Muscle layer of duodenum (tissue), 2 donors: ENCODE data around the gene SOCS2.

Source experiments
- H3K27ac ChIP-seq: one replicate; pipeline ENCODE4 v1.7.0; 2013; ENCODE audit warnings: mild to moderate bottlenecking, low read length
- H3K27me3 ChIP-seq: one replicate; pipeline ENCODE4 v1.7.0; 2013; ENCODE audit warnings: low read depth, mild to moderate bottlenecking, control low read depth, low read length
- H3K36me3 ChIP-seq, 2 donors: one replicate each; pipeline ENCODE4 v1.7.0; 2013; ENCODE audit warnings: low read length in 2 of 2, control low read depth in 1 of 2, mild to moderate bottlenecking in 1 of 2; ENCODE audit not compliant: insufficient read depth in 2 of 2, control insufficient read depth in 1 of 2
- H3K4me1 ChIP-seq, 2 donors: one replicate each; pipeline ENCODE4 v1.7.0; 2013; ENCODE audit warnings: low read length in 2 of 2, mild to moderate bottlenecking in 2 of 2, control low read depth in 1 of 2, moderate library complexity in 1 of 2; ENCODE audit not compliant: insufficient read depth in 2 of 2, control insufficient read depth in 1 of 2
- H3K4me3 ChIP-seq, 2 donors: one replicate each; pipeline ENCODE4 v1.7.0; 2013; ENCODE audit warnings: low read length in 2 of 2, low read depth in 1 of 2, mild to moderate bottlenecking in 1 of 2
- H3K9me3 ChIP-seq, 2 donors: one replicate each; pipeline ENCODE4 v1.7.0; 2013; ENCODE audit warnings: low read length in 2 of 2, control low read depth in 1 of 2, mild to moderate bottlenecking in 1 of 2; ENCODE audit not compliant: control insufficient read depth in 1 of 2
- donor health status: healthy.

Gene SOCS2

DNA sequence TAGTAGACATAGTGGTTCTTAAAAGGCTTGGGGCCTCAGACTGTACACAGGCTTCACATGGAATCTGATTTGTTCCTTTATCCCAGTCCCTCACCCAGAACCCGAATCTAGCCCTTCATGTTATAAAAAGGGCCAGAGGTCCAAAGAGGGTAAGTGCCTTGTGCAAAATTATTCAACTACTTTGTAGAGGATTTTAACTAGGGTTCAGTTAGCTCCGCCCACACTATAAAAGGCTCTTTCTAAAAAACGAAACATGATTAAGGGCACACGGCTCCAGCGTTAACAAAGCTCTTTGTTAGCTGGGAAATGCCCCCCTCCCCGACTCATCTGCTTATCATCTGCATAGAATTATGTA, 3.2 kb upstream of the SOCS2 start:
- Histone ChIP-seq H3K27me3 (no peaks in the 10 kb centered on the region), H3K9me3 (no peaks in the 10 kb centered on the region), H3K27ac (no peak overlapping the region), H3K4me1 (no peaks in the 10 kb centered on the region), H3K4me3 (peak overlapping the region; percentile 87), H3K36me3 (peaks cover 0 to 13% of the 10 kb centered on the region in 2 donors)

GRCh38 chr12:93569656-93570551, 2.6 kb upstream of the SOCS2 start:
- Histone ChIP-seq H3K36me3 (peaks cover 1 to 13% of the 10 kb centered on the region in 2 donors), H3K27ac (peak overlapping the region; percentile 86), H3K27me3 (no peaks in the 10 kb centered on the region), H3K9me3 (no peaks in the 10 kb centered on the region), H3K4me1 (no peaks in the 10 kb centered on the region), H3K4me3 (peak overlapping the region; percentile 87)

GRCh38 chr12:93570552-93571364, 1.7 kb upstream of the SOCS2 start:
- peak overlapping the region; percentile 86 for H3K27ac ChIP-seq
- peaks cover 7 to 10% of the 10 kb centered on the region in 2 donors for H3K36me3 ChIP-seq
- no peaks in the 10 kb centered on the region for H3K9me3 ChIP-seq
- H3K27me3 ChIP-seq, result no peaks in the 10 kb centered on the region
- peak overlapping the region; percentile 87 for H3K4me3 ChIP-seq
- H3K4me1 ChIP-seq, result peaks cover 0 to 8% of the 10 kb centered on the region in 2 donors

DNA sequence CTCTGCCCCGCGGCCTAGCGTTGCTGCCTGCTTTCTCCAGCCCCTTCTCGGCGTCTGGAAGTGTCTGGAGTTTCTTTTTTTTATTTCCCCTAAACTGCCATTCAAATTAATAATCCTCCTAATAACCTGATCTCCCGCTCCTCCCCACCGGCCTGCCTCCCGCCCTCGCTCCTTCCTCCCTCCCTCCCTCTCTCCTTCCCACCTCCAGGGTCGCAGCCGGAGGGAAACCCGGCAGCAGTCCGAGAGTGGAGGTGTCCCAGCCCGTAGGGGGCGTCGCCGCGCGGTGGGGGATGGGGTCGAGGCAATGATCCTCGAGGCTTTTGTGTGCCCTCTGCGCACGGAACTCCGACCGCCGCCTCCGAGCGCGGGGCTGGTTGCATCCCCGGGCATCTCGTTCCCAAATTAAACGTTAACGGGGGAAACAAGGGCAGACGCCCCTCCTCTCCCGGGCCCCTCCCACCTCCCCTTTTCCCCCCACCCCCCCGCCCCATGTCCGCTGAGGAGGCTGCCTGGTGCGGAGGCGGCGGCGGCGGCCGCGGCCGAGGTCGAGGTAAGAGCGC, 1.0 kb upstream of the SOCS2 start:
- H3K27me3 ChIP-seq, result no peaks in the 10 kb centered on the region
- H3K36me3 ChIP-seq, result peaks cover 4 to 15% of the 10 kb centered on the region in 2 donors
- no peaks in the 10 kb centered on the region for H3K9me3 ChIP-seq
- peak overlapping the region; percentile 87 for H3K4me3 ChIP-seq
- peak overlapping the region; percentile 86 for H3K27ac ChIP-seq
- H3K4me1 ChIP-seq, result peaks cover 0 to 10% of the 10 kb centered on the region in 2 donors

DNA sequence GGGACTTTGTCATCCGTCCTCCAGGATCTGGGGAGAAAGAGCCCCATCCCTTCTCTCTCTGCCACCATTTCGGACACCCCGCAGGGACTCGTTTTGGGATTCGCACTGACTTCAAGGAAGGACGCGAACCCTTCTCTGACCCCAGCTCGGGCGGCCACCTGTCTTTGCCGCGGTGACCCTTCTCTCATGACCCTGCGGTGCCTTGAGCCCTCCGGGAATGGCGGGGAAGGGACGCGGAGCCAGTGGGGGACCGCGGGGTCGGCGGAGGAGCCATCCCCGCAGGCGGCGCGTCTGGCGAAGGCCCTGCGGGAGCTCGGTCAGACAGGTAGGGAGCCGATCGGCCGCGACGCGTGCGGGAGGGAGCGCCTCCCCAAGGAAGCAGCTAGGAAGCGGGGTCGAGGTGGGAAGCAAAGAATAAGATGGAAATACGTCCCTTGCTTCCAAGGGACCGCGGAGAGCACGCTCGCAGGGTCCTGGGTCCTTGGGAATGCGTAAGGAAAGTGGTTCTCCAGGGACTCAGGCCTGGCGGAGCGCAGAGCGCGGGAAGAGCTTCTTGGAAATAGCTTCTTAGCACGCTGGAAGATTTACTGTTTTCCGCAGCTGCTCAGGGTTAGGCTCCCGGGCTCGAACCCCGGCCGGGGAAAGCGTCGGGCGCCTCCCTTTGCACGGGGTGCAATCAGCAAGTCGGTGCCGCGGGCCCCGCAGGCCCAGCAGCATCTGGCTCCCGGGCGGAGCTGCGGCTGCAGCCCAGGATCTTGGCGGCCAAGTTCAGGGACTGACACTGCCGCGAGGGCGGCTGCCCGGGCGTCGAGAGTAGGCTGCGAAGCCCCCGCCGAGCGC, 457 bp downstream of the SOCS2 start:
- H3K27me3 ChIP-seq, result no peaks in the 10 kb centered on the region
- H3K9me3 ChIP-seq, result no peaks in the 10 kb centered on the region
- H3K4me1 ChIP-seq, result peaks cover 0 to 10% of the 10 kb centered on the region in 2 donors
- peak overlapping the region; percentile 83 to 87 for H3K4me3 ChIP-seq
- H3K27ac ChIP-seq, result peak overlapping the region; percentile 80
- peaks cover 0 to 15% of the 10 kb centered on the region in 2 donors for H3K36me3 ChIP-seq

- Histone ChIP-seq H3K27me3 (no peaks in the 10 kb centered on the region), H3K36me3 (peaks cover 0 to 15% of the 10 kb centered on the region in 2 donors), H3K27ac (peak overlapping the region; percentile 80)
Observed at GRCh38 chr12:93573552-93574223, 1.2 kb downstream of the SOCS2 start.

GRCh38 chr12:93577222-93577621, 4.7 kb downstream of the SOCS2 start:
- Histone ChIP-seq H3K27ac (no peak overlapping the region), H3K36me3 (peaks cover 3 to 20% of the 10 kb centered on the region in 2 donors)

More at GRCh38 chr12:93573552-93574223, 1.2 kb downstream of the SOCS2 start:
- H3K4me1 ChIP-seq, result peaks cover 0 to 10% of the 10 kb centered on the region in 2 donors
- H3K9me3 ChIP-seq, result no peaks in the 10 kb centered on the region
- H3K4me3 ChIP-seq, result peak overlapping the region; percentile 83 to 87

DNA sequence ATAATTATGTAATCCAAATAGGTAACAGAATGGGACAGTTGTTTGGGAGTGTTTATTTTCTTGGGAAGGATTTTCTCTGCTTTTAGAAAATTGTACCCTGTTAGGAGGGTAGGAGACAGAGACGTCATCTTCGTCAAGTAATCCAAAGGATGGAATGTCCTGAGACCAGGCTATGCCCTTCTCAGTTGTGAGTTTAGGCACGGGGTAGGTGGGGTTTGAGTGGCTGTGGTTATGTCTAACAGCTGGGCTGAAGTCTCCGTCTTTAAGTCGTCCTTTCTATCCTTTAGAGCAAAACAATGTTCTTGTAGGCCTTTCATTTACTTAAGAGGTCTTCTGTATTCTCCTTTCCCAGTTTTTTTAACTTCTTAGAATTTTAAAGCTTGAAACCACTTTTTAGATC, 5.7 kb downstream of the SOCS2 start:
- Histone ChIP-seq H3K9me3 (no peaks in the 10 kb centered on the region), H3K36me3 (peaks cover 5 to 20% of the 10 kb centered on the region in 2 donors), H3K4me1 (peaks cover 0 to 10% of the 10 kb centered on the region in 2 donors), H3K4me3 (no peak overlapping the region), H3K27ac (no peak overlapping the region), H3K27me3 (no peaks in the 10 kb centered on the region)

More at GRCh38 chr12:93577222-93577621, 4.7 kb downstream of the SOCS2 start:
- H3K27me3 ChIP-seq, result no peaks in the 10 kb centered on the region
- H3K4me1 ChIP-seq, result peaks cover 0 to 10% of the 10 kb centered on the region in 2 donors
- no peaks in the 10 kb centered on the region for H3K9me3 ChIP-seq
- H3K4me3 ChIP-seq, result no peak overlapping the region

DNA sequence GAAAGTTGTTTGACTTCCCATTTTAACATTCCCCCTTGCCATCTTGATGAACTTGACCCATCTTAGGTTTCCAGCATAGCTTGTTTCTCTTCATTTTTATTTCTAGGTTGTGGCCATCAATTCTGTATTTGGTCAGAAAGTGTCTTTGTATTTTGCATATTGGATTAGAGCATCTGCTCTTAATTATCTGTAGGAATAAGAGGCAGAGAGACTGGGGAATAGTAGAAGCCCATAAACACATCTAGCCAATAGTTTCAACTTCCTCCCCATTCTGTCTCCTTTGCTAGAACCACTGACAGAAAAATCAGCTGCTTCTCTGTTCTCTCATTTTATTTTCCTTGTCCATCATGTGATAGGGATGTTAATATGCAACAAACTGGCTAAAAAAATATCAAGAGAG, 8.2 kb downstream of the SOCS2 start:
- Histone ChIP-seq H3K4me3 (no peak overlapping the region), H3K36me3 (peaks cover 9 to 11% of the 10 kb centered on the region in 2 donors), H3K4me1 (peaks cover 0 to 3% of the 10 kb centered on the region in 2 donors), H3K27ac (no peak overlapping the region), H3K9me3 (no peaks in the 10 kb centered on the region), H3K27me3 (no peaks in the 10 kb centered on the region)

DNA sequence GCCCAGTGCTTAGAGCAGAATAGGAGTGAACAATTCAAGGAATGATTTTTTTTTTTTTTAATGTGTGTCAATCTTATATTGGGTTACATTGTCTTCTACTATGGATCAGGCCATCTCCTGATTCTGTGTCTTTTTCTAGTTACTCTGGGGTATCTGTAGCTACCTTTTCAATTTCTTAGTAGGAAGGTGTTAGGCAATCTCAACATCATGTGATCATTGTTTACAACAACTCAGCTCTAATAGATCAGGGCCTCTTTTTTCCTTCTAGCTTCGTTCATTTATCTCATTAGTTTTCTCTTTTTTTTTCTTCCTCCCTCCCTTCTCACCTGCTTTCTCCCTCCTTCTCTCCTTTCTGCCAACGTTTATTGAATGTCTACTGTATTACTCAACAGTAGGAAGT, 8.9 kb downstream of the SOCS2 start:
- Histone ChIP-seq H3K27me3 (no peaks in the 10 kb centered on the region), H3K4me1 (no peaks in the 10 kb centered on the region), H3K9me3 (no peaks in the 10 kb centered on the region), H3K27ac (no peak overlapping the region), H3K4me3 (no peak overlapping the region), H3K36me3 (peaks cover 5 to 9% of the 10 kb centered on the region in 2 donors)
